PFSK-1 (cell line): ENCODE results near the gene CTIF.

Experiments
- FOXP2 ChIP-seq: optimal IDR thresholded peaks from 2 replicates; pipeline ENCODE3; 2011; ENCODE audit warnings: borderline replicate concordance, control low read depth, inconsistent platforms; ENCODE audit not compliant: insufficient read depth; ENCODE audit errors: extremely low read length, extremely low read depth
- POLR2AphosphoS5 ChIP-seq: IDR thresholded peaks from 2 replicates; pipeline ENCODE4 v1.6.1; 2012; ENCODE audit warnings: low read depth, mild to moderate bottlenecking, control low read depth, low read length, moderate library complexity
- SIN3A ChIP-seq: IDR thresholded peaks from 2 replicates; pipeline ENCODE4 v1.6.1; 2012; ENCODE audit warnings: mild to moderate bottlenecking, low read length, moderate library complexity, borderline replicate concordance; ENCODE audit not compliant: insufficient read depth
- TAF1 ChIP-seq: IDR thresholded peaks from 2 replicates; pipeline ENCODE4 v1.6.1; 2012; ENCODE audit warnings: low read length, control low read depth, borderline replicate concordance; ENCODE audit not compliant: insufficient read depth
- TF ChIP-seq, protein P1 (sequence below), 2 experiments: IDR thresholded peaks; 2 replicates each; pipeline versions ENCODE4 v1.6.1 to v1.8.0; 2011 to 2012; ENCODE audit warnings: low read depth in 2 of 2, low read length in 2 of 2, control low read depth in 1 of 2, inconsistent platforms in 1 of 2, mild to moderate bottlenecking in 1 of 2, moderate library complexity in 1 of 2; ENCODE audit not compliant: insufficient read depth in 1 of 2

The CTIF gene

DNA sequence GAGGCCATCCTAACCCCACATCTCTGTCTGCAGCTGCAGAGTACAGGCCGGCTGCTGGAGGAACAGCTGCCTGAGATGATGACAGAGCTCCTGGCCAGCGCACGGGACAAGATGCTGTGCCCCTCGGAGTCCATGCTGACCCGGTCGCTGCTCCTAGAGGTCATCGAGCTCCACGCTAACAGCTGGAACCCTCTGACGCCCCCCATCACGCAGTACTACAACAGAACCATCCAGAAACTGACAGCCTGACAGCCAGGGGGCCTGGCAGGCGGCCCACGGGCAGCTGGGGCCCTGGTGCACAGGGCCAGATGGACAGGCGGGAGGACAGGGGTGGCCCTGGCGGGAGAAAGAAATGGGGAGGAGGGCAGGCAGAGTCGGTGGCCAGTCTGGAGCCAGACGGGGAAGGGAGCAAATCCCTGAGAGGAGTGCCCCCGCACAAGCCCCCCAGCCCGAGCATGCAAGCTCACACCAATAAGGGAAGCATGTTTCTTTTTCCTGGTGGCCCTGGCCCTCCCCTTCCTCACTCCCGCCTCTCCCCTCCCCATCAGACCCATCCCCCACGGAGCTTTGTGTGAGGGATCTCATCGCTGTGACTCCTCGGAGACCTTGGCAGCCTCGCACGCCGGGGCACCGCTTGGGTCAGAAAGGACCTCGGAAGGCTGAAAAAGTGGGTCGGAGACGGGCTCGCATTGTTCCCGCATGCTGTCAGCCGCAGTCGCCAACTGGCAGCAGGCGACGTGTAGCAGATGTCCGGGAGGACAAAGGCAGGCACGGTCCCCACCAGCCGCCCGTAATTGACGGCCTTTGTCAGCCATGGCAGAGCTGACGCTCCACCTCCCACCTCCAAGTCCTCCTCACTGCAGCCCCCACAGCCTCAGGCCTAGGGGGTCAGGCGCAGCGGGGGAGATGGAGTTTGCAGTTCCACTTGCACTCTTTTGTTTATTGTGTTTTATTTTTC is 320.8 kb downstream of the CTIF start:
- TF ChIP-seq, protein P1, sequence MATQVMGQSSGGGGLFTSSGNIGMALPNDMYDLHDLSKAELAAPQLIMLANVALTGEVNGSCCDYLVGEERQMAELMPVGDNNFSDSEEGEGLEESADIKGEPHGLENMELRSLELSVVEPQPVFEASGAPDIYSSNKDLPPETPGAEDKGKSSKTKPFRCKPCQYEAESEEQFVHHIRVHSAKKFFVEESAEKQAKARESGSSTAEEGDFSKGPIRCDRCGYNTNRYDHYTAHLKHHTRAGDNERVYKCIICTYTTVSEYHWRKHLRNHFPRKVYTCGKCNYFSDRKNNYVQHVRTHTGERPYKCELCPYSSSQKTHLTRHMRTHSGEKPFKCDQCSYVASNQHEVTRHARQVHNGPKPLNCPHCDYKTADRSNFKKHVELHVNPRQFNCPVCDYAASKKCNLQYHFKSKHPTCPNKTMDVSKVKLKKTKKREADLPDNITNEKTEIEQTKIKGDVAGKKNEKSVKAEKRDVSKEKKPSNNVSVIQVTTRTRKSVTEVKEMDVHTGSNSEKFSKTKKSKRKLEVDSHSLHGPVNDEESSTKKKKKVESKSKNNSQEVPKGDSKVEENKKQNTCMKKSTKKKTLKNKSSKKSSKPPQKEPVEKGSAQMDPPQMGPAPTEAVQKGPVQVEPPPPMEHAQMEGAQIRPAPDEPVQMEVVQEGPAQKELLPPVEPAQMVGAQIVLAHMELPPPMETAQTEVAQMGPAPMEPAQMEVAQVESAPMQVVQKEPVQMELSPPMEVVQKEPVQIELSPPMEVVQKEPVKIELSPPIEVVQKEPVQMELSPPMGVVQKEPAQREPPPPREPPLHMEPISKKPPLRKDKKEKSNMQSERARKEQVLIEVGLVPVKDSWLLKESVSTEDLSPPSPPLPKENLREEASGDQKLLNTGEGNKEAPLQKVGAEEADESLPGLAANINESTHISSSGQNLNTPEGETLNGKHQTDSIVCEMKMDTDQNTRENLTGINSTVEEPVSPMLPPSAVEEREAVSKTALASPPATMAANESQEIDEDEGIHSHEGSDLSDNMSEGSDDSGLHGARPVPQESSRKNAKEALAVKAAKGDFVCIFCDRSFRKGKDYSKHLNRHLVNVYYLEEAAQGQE (IDR thresholded peaks at IDR 0.05; ENCODE audit: insufficient read depth in 1 of 2, low read depth in 2 of 2, low read length in 2 of 2), result no peak
- TF ChIP-seq TAF1, result no peak
- no peak for TF ChIP-seq SIN3A
- no peak for TF ChIP-seq FOXP2
- TF ChIP-seq POLR2AphosphoS5, result no peak

DNA sequence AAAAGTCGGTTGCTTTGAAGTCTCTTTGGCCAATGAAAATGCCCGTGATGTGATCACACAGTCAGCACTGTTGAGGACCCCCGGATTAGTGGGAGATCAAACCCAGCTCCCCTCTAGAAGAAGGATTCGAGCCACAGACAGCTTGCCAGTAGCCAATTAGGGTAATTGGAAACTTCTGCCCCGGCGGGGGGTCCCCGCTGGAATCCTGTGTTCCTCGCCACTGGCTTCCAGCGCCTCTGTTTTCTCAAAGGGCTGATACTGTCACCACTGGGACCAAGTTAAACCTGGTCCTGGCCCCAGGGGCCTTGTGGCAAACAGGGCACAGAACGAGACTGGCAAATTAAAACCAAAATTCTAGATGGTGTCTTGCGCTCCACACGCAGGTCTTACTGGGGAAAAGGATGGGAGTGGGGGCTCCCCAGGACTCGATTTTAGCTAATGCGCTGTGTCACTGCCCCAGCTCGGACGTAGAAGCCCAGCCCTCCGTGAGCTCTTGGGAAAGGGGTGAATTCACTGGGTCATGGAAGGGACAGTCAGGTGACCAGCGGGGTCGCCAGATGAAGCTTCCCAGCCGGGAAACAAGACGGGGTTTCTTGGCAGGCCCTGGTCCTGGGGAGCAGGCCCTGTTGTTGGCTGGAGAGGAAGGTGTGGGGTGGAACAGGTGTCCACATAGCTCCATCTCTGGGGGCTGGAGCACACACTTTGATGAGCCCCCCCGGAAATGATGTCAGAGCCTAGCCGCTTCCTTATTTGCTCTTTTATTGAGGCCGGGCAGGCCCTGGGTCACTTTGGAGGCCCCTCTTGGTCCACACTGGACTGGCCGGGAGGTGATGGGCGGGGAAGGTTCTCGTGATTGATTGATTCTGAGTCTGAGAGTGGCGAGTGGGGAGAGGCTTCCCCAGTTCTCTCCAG is 321.7 kb downstream of the CTIF start:
- TF ChIP-seq, protein P1 (IDR thresholded peaks at IDR 0.05; ENCODE audit: insufficient read depth in 1 of 2, low read depth in 2 of 2, low read length in 2 of 2), result no peak
- no peak for TF ChIP-seq SIN3A
- TF ChIP-seq POLR2AphosphoS5, result no peak
- TF ChIP-seq FOXP2, result no peak
- no peak for TF ChIP-seq TAF1

DNA sequence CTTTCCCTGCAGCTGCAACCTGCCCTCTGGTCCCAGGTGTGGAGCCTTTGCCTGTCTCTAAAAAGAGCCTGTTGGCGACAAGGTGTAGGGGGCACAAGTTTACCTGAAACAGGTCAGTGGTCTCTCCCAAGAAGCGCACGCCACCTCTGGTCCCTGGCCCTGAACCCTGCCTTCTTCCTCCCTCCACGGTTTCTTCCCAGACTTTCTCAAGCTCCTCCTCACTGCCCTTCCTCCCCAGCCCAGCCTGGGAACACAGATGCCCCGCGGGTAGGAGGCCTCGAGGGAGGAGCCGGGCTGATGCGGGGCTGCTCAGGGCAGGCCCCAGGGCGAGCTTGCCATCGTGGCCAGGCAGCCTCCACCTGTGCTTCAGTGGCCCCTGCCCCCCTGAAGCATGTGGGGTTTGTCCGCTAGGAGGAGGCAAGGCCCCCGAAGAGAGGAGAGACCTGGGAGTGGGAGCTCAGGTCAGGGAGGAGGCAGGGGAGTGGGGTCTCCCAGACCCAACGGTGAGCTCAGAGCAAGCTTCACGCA is 322.4 kb downstream of the CTIF start:
- TF ChIP-seq, protein P1 (IDR thresholded peaks at IDR 0.05; ENCODE audit: insufficient read depth in 1 of 2, low read depth in 2 of 2, low read length in 2 of 2), result no peak
- no peak for TF ChIP-seq TAF1
- TF ChIP-seq SIN3A, result no peak
- no peak for TF ChIP-seq FOXP2
- TF ChIP-seq POLR2AphosphoS5, result no peak

DNA sequence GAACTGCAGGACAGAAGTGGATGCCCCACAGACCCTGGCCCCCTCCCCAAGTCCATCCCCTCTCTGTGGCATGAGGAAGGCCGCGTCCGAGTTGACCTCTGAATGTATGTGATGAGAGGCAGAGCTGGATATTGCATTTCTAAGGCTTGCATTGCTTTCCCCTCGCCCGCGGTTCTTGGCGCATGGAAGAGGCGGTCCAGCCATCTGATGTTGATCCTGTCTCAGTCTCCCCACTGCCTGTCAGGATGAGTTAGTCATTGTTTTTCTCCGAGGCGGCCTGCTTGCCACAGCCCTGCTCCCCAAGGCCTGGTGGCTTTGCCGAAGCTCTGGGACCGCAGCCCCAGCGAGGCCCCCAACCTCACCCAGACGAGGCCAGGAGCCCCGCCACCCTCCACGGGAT is 323.3 kb downstream of the CTIF start:
- TF ChIP-seq POLR2AphosphoS5 (no peak), TAF1 (no peak), SIN3A (no peak), FOXP2 (no peak)
- TF ChIP-seq, protein P1 (IDR thresholded peaks at IDR 0.05; ENCODE audit: insufficient read depth in 1 of 2, low read depth in 2 of 2, low read length in 2 of 2), result no peak
